Fibroblast of upper back skin (primary cell): Measurements from ENCODE around the gene FGGY.

Source experiments
- DNase-seq: peaks from one replicate; pipeline ENCODE4 v3.0.0-alpha.2; 2013

Gene FGGY

DNA sequence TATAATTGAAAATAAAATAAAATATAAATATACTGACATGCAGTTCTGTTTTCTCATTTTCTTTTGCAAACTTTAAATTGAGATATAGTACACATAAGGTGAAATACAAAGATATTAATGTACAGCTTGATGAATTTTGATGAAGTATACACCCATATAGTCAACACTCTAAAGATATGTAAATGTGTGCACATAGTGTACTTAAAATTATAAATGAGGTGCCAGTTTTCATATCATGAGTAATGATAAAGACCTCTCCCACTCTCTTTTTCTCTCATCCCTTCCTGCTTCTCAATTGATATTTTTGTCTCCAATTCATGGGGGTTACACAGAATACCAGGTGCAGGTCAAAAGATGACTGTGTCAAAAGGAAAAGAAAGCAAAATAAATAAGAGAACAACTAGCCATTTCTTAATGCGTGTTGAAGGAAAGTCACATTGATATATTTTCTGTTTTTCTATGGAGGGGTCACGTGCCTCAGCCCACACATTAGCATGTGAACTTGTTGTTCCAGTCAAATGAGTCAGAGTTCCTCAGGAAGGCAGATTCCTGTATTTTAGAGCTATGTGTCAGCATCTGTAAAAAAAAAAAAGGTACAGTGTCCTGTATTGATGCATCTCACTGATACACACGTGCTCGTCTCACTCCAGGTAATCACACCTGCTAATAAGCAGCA is 453.6 kb downstream of the FGGY start:
- peak; percentile 86 for DNase-seq

DNA sequence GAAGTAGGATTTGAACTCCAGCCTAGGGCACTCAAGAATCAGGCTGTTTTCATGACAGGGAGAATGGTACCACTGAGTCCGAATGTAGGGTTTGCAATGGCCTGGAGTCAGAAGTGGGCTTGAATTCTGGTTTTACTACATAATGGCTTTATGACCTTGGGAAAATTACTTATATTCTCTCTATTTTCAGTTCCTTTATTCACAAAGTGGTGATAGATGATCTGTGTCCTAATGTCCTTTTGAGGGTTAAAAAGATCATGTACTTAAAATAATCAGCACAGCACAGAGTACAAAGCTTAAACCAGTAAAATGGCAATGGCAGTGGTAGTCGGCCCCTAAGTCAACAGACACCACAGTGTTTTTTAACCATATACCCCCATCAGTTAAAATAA is 454.1 kb downstream of the FGGY start:
- DNase-seq = no peak

DNA sequence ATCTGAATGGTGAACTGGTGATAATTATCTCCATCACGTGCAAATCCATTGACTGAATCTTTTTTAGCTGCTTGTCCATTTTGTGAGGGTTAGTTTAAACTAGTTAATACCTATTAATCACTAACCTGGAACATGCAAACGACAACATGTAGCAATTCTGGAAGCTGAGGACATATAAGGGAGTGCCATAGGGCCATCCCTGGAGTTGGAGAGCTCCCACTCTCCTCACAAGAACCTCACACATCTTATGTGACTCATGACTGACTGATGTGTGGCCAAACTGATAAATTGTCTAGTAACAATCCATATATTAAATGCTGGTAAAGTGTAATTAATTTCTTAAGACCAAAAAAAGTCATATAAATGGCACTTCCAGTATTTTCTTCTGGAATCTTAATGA is 454.9 kb downstream of the FGGY start:
- peak; percentile 24 for DNase-seq

DNA sequence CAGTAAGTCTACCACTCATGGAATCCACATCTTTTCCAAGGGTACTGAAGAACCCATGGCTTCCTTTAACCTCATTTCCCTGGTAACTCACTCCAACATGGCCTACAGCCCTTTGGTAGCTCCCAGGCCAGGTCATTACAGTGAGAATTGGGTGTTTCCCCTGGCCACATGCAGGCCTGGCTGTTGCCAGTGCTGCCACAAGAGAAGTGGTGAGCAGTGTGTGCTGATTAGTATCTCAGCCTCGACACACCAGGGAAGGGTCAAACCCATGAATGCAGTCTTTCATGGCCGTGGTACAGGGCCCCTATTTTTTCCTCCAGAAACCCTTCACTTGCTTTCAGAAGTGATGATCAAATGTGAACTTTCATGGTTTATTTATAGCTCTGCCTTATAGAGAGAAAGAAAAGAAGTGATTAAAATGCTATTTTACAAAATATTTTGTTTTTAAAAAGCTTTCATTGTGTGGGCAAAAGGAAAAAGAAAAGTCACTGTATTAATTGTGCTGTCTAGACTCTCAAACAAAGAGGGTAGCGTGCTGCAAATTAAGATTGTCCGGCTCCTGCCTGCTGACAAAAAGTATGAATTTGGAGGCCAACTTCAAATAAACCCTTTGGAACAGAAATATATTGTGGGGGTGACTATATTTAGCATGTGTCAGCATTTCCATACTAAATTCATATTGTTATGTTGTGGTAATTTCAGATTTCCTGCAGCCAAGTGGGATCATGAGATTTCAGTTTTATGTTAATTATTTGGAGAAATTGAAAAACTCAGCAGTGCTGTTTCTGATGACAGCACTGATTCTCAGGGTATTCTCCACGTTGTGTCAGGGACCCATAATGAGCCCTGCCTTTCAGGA is 455.9 kb downstream of the FGGY start:
- DNase-seq = no peak

DNA sequence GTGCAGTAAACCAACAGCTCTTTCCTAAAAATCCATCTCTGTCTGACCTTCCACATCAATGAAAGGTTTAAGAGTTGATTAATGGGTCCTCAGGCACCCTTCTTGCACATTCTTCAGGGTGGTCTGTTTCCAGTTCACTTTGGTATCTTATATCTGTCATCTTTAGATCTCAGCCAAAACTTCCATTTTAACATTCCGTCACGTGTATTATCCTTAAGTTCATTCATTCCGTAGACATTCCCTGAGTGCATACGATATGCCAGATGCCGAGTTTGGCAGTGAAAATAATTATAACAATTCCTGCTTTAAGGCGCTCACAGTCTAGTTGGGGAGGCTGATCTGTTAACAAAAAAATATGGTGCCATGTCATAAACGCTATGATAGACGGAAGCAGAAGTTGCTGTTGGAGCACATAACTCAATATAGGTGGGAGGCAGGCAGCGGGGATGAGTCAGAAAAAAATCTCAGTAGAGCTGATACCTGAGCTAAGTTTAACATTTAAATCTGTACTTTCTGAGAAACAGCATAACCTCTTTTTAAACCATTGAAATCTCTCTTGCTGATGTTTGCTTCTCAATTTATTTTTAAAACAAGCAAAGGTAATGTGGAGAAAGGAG is 458.3 kb downstream of the FGGY start:
- DNase-seq = peak; percentile 77

DNA sequence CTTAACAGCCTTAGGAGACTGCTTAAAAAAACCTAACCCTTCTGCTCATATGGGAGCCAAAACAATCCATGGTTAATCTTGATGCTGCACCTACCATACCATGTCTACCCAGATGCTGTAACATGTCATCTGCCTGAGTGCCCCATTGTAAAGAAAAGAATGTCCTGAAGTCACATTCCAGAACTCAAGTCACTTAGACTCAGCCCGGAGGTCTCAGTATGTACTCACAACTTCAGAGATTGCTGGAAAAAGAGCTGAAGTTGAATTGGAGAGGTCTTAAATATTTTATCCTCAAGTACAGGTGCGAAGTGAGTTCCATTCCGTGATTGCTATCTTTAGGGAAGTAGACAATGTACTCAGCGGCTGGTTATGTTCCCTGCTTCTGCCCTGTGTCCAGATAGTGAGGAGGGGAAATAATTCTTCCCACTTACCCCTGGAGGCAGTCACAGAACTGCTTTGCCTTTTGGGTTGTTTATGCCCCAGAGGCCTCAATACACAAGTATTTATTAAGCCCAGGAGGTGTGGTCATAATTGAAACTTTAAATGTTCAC is 460.4 kb downstream of the FGGY start:
- DNase-seq = no peak

DNA sequence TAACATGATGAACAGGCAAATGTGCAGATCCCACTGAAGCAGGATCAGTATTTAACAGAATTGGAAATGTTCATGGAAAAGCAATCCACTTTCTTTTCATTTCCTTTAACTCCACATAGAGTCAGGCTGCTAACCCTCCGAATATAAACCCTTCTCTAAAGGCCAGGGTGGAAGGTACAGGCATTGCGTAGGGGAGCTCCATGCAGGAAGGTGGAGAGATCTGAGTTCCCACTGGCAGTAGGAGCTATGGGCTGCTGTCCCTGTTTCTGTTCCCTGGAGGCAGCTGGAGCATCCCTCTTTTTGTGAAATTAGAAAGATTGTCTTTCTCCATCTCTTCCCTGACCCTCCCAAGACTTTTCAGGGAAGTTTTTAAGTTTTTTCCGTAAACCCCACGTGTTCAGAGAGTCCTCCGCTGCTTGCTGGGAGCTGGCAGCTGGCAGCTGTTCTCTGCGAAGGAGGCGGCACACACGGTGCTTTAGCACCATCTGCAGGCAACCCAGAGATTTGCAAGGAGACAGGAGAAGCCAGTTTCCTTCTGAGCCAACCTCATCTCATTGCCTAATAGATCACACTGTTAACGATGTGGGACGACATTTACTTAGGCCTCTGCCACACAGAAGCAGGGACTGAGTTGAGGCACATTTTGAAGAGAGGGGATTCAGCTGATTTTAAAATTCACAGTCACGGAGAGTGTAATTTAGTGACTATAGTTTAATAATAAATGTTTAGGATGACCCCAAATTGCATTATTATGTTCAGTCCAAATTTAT is 462.4 kb downstream of the FGGY start:
- peak; percentile 84 for DNase-seq

DNA sequence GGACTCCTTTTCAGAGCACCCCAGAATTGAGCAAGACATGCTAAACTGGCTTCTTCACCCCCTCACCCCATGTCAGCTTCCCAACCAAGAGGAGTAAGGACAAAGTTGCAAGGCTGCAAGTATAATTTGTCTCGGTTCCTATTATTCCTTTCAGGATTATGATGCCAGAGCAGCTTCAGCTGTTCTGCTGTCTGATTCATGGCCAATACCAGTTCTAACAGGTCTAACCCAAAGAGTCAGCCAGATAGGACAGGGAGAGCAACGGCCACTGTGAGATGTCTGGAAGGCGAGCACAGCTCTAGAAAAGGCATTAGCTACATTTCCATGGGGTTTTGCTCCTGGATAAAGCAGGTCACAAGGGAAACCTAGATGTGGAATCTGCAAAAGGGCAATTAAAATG is 464.5 kb downstream of the FGGY start:
- peak; percentile 12 for DNase-seq

DNA sequence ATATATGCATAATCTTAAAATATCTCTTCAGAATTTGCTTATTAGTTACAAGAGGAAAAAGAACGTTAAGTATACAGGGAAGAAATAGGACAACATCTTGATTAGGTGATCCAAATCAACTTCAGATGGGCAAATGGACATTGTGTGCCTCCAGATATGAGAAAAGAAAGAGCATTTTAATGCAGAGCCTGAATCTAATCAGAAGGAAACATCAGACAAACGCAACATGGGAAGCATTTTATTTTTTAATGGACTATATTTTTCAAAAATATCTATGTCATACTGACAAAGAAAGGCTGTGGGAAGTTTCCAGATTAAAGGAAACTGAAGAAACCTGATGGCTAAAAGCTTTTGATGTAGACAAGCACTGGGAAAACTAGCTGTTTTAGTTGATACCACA is 466.5 kb downstream of the FGGY start:
- no peak for DNase-seq

DNA sequence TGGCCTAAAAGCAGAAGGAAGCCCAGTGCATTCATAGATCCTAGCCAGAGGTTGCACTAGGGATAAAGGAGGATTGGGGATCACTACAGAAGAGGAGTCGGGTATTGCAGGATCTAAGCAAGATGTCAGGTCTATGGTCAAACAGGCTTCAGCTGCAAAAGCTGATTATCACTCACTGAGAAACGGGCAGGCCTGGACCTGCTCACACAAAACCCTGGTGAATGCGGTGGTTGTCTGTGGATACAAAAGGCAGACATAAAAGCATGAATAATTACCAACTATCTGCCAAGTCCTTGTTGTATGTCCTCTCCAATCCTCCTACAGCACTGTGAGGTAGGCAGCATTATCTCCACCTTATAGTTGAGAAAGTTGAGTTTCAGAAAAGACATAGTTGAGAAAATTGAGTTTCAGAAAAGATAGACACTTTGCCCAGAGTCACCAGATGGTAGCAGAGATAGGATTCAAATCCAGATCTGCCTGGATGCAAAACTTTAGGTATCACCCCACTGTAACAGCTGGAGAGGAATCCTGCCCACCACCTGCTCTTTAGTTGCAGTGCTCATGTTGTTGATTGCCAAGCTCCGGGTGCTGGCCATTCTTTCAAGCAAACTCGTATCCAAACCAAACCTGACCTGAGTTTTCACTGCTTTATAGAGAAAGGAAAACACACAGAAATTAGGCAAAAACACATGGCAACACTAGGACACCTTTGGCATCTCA is 468.3 kb downstream of the FGGY start:
- no peak for DNase-seq

DNA sequence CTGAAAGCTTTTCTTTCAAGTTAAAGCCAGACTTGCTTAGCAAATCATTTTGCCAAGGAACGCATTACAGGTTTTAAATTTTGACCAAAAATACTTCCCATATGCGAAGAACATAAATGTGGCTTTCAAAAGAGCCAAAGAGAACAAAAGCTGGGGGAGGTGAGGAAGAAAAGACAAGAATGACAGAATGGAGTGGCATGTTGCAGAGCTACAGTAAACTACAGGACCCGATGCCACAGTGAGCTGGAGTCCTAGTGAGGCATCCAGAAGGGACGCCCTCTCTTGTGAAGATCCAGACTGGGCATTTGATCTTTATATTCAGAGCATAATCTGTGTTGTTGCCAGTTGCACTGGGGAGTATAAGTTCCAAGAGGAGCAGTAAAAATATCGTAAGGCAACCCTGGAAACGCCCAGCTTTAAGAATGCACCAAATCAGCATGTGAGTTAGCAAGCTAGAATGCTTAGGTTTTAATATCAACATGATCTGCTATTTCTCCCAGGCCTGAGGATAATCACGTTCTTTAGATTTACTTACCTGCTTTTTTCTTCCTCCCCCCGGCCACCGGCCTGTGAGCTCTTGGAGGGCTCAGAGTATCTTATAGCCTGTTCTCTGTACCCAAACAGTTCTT is 469.4 kb downstream of the FGGY start:
- peak; percentile 22 for DNase-seq

DNA sequence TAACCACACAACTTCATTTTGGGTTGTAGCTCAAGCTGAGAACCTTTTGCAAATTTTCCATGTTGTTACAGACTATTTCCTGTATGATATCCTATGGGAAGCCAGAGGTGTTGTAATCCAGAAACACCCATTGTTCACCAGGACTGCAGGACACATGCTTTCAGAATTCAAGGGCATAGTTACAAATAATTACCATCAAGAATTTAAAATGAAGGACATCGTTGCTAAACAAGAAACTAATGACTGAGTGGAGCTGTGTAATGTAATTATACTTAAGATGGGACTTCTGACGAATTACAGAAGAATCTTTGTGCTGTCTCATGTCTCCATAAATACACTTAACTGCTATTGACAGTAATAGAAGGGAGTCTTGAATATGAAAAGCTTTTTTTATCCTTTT is 470.2 kb downstream of the FGGY start:
- DNase-seq = peak; percentile 32

DNA sequence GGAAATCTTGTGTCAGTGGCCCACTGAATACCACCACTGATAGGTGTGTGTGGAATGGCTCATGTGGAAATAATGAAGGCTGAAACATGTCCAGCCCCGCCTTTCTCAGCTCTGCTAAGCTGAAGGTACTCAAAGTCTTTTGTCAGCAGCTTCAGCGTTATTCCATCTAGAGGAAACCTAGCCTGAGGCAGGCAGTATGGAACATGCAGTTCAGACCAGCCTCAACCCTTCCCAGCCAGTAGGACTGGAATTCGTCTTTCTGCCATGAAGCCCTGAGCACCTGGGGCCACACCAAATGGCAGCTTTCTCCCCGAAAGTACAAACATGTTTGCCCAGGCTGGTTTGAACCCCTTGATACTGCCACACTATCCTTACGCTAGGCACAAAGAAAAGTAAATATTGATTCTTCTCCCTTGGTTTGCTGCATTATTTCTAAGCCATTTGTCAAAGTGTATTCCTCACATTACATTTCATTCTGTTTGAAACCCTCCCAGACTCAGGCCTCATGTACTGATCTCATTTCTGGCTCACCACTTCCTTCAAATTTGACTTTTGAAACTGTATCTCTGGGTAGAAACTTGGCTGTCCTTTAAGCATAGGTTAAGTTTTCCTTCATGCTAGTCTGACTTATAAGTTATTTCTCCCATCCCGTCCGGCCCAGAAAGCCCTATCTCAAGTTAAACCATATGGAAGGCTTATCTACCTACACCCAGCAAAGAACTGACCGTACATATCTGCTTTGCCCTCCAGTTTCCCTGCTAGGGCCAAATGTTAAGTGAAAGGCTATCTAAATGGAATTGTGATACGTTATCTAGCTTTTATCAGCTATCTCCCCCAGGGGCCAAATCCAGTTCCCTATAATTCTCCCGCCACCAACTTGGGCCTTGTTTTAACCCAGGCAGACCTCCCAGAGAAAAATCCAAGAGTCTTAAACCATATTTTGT is 472.2 kb downstream of the FGGY start:
- no peak for DNase-seq

DNA sequence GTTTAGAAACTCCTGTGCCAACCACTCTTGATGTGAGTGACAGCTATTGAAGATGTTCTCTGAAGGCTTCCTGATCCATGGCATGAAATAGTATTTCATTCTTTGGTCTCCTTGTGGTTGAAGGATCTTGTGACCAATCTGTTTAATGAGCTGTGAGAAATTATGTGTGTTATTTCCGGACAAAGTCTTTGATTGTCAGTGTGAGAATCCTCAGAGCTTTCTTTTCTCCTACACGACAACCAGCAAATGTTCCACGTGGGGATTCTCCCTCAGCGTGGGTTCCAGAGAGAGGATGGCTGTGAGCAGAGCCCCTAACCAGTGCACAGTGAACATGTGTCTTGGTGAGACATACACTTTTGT is 472.8 kb downstream of the FGGY start:
- DNase-seq = no peak

DNA sequence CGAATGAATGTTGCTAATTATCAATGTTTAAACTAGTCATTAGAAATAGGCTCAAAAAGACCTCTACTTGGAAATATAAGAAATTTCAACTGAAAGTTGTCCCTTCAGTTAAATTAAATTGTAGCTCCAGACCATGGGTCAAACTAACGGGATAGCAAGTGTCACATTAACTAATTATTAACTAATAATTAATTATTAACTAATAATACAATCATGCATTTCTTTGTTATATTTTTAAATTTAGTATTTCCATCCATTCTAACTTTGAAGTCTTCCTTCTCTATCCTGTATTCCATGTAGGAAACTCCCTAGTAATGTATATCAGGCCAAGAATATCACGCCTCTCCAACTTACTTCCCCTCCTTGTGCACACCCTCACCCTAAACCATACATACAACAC is 474.5 kb downstream of the FGGY start:
- DNase-seq = no peak

DNA sequence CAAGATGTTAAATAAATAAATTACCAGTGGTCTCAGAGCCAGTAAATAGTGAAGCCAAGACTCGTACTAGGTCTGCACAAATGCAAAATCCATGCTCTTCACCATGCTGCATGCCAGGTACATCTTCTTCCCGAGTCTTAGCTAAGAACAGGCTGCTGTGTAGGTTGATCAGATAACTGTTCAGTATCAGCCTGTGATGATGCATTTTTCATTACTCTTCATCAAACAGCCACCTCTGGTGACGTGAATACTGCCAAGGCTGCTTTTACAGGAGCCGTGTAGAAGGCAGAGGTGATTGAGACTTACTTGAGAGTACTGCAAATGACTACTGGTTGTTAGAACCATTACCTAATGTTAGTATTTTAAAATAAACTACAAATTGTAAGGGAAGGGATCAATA is 478.6 kb downstream of the FGGY start:
- no peak for DNase-seq

DNA sequence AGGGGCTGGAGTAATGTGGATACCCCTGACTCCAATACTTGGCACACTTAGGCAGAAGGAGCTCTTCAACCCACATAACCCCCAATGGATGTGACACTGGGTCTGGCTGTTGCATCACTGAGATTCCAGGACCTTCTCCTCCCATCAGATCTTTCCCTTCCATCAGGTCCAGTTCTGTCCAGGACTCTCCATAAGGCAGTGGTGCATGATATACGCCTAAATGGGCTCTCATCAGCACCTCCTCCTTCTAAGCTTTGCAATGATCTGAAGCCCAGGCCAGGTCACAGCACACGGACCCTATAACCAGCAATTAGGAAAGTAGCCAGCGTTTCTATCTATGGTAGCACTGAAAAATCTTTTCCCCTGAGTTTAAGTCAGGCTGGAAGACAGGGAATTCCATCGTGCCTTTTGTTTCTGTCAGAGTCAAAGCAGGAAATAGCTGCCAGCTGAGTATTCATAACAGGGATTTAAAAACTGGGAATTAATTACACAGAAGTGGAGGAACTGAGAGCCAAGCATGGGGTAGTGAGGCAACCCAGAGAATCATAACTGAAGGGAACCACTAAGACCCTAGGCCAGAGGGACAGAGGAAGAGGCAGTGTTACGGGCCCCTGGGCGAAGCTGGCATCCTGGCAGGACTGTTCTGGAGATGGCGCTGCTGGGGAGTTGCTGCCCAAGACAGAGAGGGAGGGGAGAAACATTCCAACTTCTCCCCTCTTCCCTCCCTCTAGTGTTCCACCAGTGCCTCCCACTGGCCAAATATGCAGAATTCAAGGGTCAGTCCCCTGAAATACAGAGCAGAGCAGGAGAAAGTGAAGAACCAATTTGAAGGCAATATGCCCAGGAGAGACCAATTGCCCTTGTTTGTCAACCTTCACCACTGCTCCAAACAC is 480.3 kb downstream of the FGGY start:
- DNase-seq = peak; percentile 77

DNA sequence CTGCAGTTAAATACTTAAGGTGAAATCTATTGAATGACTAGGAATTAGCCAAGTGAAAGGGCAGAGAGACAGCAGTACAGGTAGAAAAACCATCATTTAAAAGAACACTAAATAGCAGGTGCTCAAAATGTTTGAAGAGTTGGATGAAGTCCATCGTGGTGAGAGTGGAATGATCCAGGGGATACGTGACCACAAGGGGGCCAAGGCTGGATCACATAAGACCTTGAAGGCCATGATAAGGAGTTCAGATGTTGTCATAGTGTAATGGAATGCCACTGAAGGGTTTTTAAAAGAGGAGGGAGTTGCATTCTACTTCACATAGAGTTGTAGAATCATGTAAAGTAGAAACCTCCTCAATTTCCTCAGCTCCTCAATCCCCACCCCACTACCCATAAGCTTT is 483.1 kb downstream of the FGGY start:
- no peak for DNase-seq

DNA sequence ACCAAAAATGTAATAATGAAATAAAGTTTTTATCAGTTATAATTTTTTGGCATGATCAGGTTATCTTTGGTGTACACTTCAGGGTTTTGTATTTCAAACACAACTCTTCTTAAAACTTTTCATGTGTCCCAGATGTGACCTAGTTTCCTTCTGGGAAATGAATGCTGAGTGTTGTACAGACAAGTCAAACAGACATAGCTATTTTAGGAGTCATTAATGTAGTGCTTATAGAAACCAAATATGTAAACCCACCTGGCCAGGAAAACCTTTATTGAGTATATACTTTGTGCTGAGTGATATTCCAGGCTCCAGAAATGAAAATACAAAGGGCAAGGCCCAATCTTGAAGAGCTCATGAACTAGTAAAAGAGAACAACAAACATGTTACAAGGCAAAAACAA is 491.9 kb downstream of the FGGY start:
- DNase-seq = no peak

DNA sequence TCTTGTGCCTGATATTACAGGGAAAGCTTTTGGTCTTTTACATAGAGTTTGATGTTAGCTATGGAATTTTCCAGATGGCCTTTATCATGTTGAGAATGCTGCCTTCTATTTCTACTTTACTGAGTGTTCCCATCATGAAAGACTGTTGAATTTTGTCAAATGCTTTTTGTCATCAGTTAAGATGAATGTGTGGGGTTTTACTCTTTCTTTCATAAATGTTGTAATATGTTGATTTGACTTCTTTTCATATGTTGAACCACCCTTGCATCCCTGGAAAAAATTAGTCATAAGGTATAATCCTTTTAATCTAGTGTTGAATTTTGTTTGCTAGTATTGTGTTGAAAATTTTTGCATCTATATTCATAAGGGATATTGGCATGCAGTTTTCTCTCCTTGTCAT is 501.7 kb downstream of the FGGY start:
- no peak for DNase-seq
